Sigmoid colon (tissue), 7 donors: ENCODE results near the gene ALS2. TPM values are rescaled to one million over a fixed set of nuclear protein-coding genes. Genes with fewer than 3 reads are reported as not detected.
A peak's percentile ranks its signal among the peaks of the same experiment; 100 is the strongest.

Source experiments
- DNase-seq: peaks from one replicate; pipeline ENCODE4 v3.0.0-alpha.2; 2019
- H3K27ac ChIP-seq, 4 donors: fragments of 200-600 bp; sonication (generic); one replicate each; pipeline ENCODE4 v1.5.1; 2016 to 2019; ENCODE audit warnings: mild to moderate bottlenecking in 1 of 4
- H3K27me3 ChIP-seq, 3 donors: fragments of 200-600 bp; sonication (generic); one replicate each; pipeline ENCODE4 v1.5.1; 2019; ENCODE audit warnings: mild to moderate bottlenecking in 1 of 3
- H3K36me3 ChIP-seq, 4 donors: fragments of 200-600 bp; sonication (generic); one replicate each; pipeline ENCODE4 v1.5.1; 2016 to 2019
- H3K4me1 ChIP-seq, 4 donors: fragments of 200-600 bp; sonication (generic); one replicate each; pipeline ENCODE4 v1.5.1; 2017 to 2019
- H3K4me3 ChIP-seq, 4 donors: fragments of 200-600 bp; sonication (generic); one replicate each; pipeline ENCODE4 v1.5.1; 2017 to 2019; ENCODE audit warnings: mild to moderate bottlenecking in 2 of 4, moderate library complexity in 1 of 4
- H3K9me3 ChIP-seq, 4 donors: fragments of 200-600 bp in 3 of 4; sonication (generic) in 3 of 4; one replicate each; pipeline versions ENCODE4 v1.5.1 to v1.6.1; 2013 to 2019
- EP300 ChIP-seq, 4 donors: sonication (generic); formaldehyde crosslinking; IDR thresholded peaks; one replicate each; pipeline ENCODE4 v1.6.1; 2017; ENCODE audit warnings: antibody characterized with exemption in 4 of 4
- POLR2A ChIP-seq, 2 donors: fragments of 450-650 bp; IDR thresholded peaks; one replicate each; pipeline ENCODE4 v1.6.1; 2016; ENCODE audit warnings: antibody characterized with exemption in 2 of 2, mild to moderate bottlenecking in 2 of 2, moderate library complexity in 2 of 2
- POLR2AphosphoS5 ChIP-seq, 4 donors: sonication (generic); formaldehyde crosslinking; IDR thresholded peaks; one replicate each; pipeline ENCODE4 v1.6.1; 2017; ENCODE audit warnings: antibody characterized with exemption in 4 of 4
- WGBS, 2 donors: extraction: QIAGEN DNeasy Blood & Tissue Kit; methylation state at CpG; one replicate each; pipeline ENCODE4 v1.1.7; 2013; 5-methylcytosine and 5-hydroxymethylcytosine counted together
- intact Hi-C: fragments of 100-400 bp; cut with DNase I; formaldehyde crosslinking; loops from one replicate; pipeline ENCODE4 v1.15.1; 2023
- polyA plus RNA-seq, 3 donors: library from polyadenylated mRNA; stranded (reverse); fragments of 200-250 nt; gene quantifications; one replicate each; pipeline ENCODE4 v1.2.3, GENCODE V29; 2013
- total RNA-seq, 4 donors: library from RNA; depleted of rRNA; stranded (reverse); fragments of >200 nt; gene quantifications; one replicate each; pipeline ENCODE4 v1.1.0, GENCODE V29; 2016
- TF ChIP-seq, protein P1 (sequence below), 4 experiments: fragments of 450-650 bp in 3 of 4; fragments of 200-600 bp in 1 of 4; IDR thresholded peaks; one replicate each; pipeline ENCODE4 v1.5.1; 2016 to 2019; ENCODE audit warnings: antibody characterized with exemption in 4 of 4, mild to moderate bottlenecking in 3 of 4, moderate library complexity in 2 of 4
- donor health status: healthy with polysubstance abuse.
- donor health status: Bipolar disorder and iron deficiency.
- donor health status: healthy.

Gene ALS2
- total and polyA plus RNA-seq, 7 donors = 3.0 to 20.9 (median 17.4) TPM

GRCh38 chr2:201779901-201780673 is 646 bp downstream of the ALS2 start:
- intact Hi-C loops = loop anchor here (5.0 kb wide), 2 partner anchors 77 to 138 kb away; partner anchors contain the start of gene TMEM237
- Histone ChIP-seq H3K9me3 (no peaks in the 10 kb centered on the region), H3K4me1 (peaks cover 0 to 25% (median 5%) of the 10 kb centered on the region in 4 donors), H3K27ac (peak overlapping the region; percentile 87 to 95 (median 93)), H3K36me3 (no peaks in the 10 kb centered on the region), H3K27me3 (no peaks in the 10 kb centered on the region), H3K4me3 (peak overlapping the region; percentile 62 to 95 (median 92))
- WGBS, 2 donors = 4 to 7% methylated on average over 22 of the region's 22 CpGs
- TF ChIP-seq EP300 (IDR thresholded peaks at IDR 0.05) = no peak
- TF ChIP-seq POLR2A (IDR thresholded peaks at IDR 0.05) = no peak
- DNase-seq = no peak

- Histone ChIP-seq H3K27me3 (no peaks in the 10 kb centered on the region), H3K9me3 (no peaks in the 10 kb centered on the region), H3K4me3 (no peak overlapping the region), H3K36me3 (no peaks in the 10 kb centered on the region), H3K27ac (no peak overlapping the region), H3K4me1 (peaks cover 0 to 25% (median 5%) of the 10 kb centered on the region in 4 donors)
- no peak for DNase-seq
- TF ChIP-seq POLR2A (IDR thresholded peaks at IDR 0.05) = no peak
- TF ChIP-seq EP300 (IDR thresholded peaks at IDR 0.05) = no peak
- no peak for TF ChIP-seq POLR2AphosphoS5 (IDR thresholded peaks at IDR 0.05)
- TF ChIP-seq, protein P1, sequence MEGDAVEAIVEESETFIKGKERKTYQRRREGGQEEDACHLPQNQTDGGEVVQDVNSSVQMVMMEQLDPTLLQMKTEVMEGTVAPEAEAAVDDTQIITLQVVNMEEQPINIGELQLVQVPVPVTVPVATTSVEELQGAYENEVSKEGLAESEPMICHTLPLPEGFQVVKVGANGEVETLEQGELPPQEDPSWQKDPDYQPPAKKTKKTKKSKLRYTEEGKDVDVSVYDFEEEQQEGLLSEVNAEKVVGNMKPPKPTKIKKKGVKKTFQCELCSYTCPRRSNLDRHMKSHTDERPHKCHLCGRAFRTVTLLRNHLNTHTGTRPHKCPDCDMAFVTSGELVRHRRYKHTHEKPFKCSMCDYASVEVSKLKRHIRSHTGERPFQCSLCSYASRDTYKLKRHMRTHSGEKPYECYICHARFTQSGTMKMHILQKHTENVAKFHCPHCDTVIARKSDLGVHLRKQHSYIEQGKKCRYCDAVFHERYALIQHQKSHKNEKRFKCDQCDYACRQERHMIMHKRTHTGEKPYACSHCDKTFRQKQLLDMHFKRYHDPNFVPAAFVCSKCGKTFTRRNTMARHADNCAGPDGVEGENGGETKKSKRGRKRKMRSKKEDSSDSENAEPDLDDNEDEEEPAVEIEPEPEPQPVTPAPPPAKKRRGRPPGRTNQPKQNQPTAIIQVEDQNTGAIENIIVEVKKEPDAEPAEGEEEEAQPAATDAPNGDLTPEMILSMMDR (IDR thresholded peaks at IDR 0.05) = no peak
- intact Hi-C loops = no loop called here
These were observed 2.9 kb downstream of the ALS2 start for GRCh38 chr2:201777869-201778268.

DNA sequence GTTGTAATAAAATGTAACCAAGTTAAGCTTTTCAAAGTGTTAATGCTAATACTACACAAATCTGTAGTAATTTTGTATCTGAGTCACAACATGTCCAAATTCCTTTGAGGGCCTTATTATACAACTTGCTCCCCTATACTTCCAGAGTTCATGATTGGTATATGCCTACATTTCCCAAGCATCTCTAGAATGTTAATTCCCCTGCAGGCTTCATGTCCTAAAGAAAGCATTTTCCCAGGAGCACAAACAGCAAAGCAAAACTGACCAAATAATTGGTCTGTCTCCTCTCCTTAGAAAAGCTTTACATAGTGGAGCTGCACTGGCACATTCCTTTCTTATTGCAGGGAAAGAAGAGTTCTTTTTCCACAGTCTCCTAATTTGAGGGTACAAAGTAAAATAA is 3.7 kb downstream of the ALS2 start:
- no peaks in the 10 kb centered on the region for H3K9me3 ChIP-seq
- H3K36me3 ChIP-seq = no peaks in the 10 kb centered on the region

DNA sequence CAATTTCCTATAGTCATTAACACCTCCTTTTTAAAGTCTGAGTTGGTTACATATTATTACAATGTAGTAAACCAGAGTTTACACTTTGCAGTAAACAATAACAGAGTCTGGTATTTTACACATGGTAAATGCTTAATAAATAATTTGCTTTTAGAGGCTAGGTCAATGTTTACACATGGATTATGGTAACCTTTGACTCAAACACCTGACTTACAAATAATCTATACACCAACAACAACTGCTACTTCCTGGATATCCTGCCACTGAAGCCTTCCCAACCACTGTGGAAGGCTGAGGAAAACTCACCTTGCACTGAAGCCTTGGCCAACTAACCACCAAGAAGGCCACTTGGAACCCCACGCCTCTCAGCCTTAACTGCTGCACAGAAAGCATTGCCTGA is 5.4 kb downstream of the ALS2 start:
- Histone ChIP-seq H3K36me3 (no peaks in the 10 kb centered on the region), H3K27me3 (no peaks in the 10 kb centered on the region), H3K4me1 (peaks cover 0 to 17% (median 5%) of the 10 kb centered on the region in 4 donors), H3K27ac (no peak overlapping the region), H3K9me3 (no peaks in the 10 kb centered on the region), H3K4me3 (no peak overlapping the region)
- WGBS, 2 donors = 96 to 97% methylated on average over 1 of the region's 1 CpG
- no peak for TF ChIP-seq EP300 (IDR thresholded peaks at IDR 0.05)
- no peak for TF ChIP-seq POLR2A (IDR thresholded peaks at IDR 0.05)
- TF ChIP-seq, protein P1 (IDR thresholded peaks at IDR 0.05) = no peak
- no peak for TF ChIP-seq POLR2AphosphoS5 (IDR thresholded peaks at IDR 0.05)
- no peak for DNase-seq
- intact Hi-C loops = no loop called here

More for the DNA sequence above, 3.7 kb downstream of the ALS2 start:
- H3K27ac ChIP-seq = no peak overlapping the region
- no peak overlapping the region for H3K4me3 ChIP-seq
- H3K4me1 ChIP-seq = peaks cover 0 to 24% (median 5%) of the 10 kb centered on the region in 4 donors
- no peak for DNase-seq
- no peak for TF ChIP-seq EP300 (IDR thresholded peaks at IDR 0.05)
- no peak for TF ChIP-seq POLR2A (IDR thresholded peaks at IDR 0.05)
- TF ChIP-seq, protein P1 (IDR thresholded peaks at IDR 0.05) = no peak
- TF ChIP-seq POLR2AphosphoS5 (IDR thresholded peaks at IDR 0.05) = no peak
- intact Hi-C loops = no loop called here
- H3K27me3 ChIP-seq = no peaks in the 10 kb centered on the region

- TF ChIP-seq, protein P1 (IDR thresholded peaks at IDR 0.05) = no peak
- TF ChIP-seq EP300 (IDR thresholded peaks at IDR 0.05) (no peak), POLR2A (IDR thresholded peaks at IDR 0.05) (no peak), POLR2AphosphoS5 (IDR thresholded peaks at IDR 0.05) (no peak)
- intact Hi-C loops = no loop called here
- Histone ChIP-seq H3K27ac (no peak overlapping the region), H3K27me3 (no peaks in the 10 kb centered on the region), H3K4me1 (peaks cover 0 to 14% (median 1%) of the 10 kb centered on the region in 4 donors), H3K36me3 (no peaks in the 10 kb centered on the region), H3K9me3 (no peaks in the 10 kb centered on the region), H3K4me3 (no peak overlapping the region)
- DNase-seq = no peak
- WGBS, 2 donors = 90 to 94% methylated on average over 2 of the region's 2 CpGs
These were observed 6.2 kb downstream of the ALS2 start for GRCh38 chr2:201774546-201774945.
